K562 (cell line): ENCODE data around the gene WDR13. TPM values are rescaled to one million over a fixed set of nuclear protein-coding genes. Genes with fewer than 3 reads are reported as not detected.

ENCODE experiments used
- ATAC-seq: fragments of 200-7000 bp; cut with Tn5 transposase; 3 replicates; pipeline ENCODE4 v1.9.1; 2020; ENCODE audit warnings: moderate library complexity
- BruUV-seq: library from RNA; stranded (reverse); fragments of 400-500 nt; replicated peaks from 2 replicates; lab custom pipeline; 2021; lab: Mats Ljungman, UMichigan
- CTCF ChIA-PET: fragments of 300-600 bp; formaldehyde crosslinking; extraction: SDS; loops from one replicate; lab custom pipeline; 2021; ENCODE audit warnings: low intra/inter-chr PET ratio; lab: Yijun Ruan, JAX
- POLR2A ChIA-PET: fragments of 300-600, 350-650 bp; sonication (Branson Sonifier 250); formaldehyde crosslinking; extraction: SDS; loops from one replicate; lab custom pipeline; 2021; ENCODE audit warnings: antibody characterized with exemption, inconsistent platforms; lab: Yijun Ruan, JAX
- DNase-seq, 4 experiments: peaks; one replicate each; pipeline versions ENCODE4 v3.0.0 to v3.0.0-alpha.2; 2011 to 2018; ENCODE audit warnings: low spot score in 3 of 4, mixed read lengths in 3 of 4; ENCODE audit errors: extremely low read depth in 1 of 4
- FAIRE-seq: peaks from 2 replicates; lab custom pipeline; 2011; peaks lifted over from hg19 to GRCh38; lab: Jason Lieb, UNC
- H2AFZ ChIP-seq: 2 replicates; pipeline ENCODE4 v1.6.0; 2011; ENCODE audit warnings: low read depth, low read length, control low read depth, inconsistent platforms
- H3K27ac ChIP-seq: fragments of 200-600 bp; 3 replicates; pipeline ENCODE4 v1.8.0; 2011; ENCODE audit warnings: low read depth, mild to moderate bottlenecking, control low read depth, inconsistent platforms, low read length, moderate library complexity, mixed read lengths; ENCODE audit errors: extremely low read depth
- H3K27me3 ChIP-seq, 2 experiments: fragments of 300-600 bp in 1 of 2; 2 replicates in 1 of 2; 3 replicates in 1 of 2; pipeline versions ENCODE4 v1.6.0 to v1.8.0; 2011; ENCODE audit warnings: inconsistent platforms in 2 of 2, low read length in 2 of 2, mild to moderate bottlenecking in 1 of 2, mixed read lengths in 1 of 2, moderate library complexity in 1 of 2; ENCODE audit not compliant: control insufficient read depth in 2 of 2, insufficient read depth in 2 of 2
- H3K36me3 ChIP-seq: fragments of 300-600 bp; 3 replicates; pipeline ENCODE4 v1.8.0; 2011; ENCODE audit warnings: mild to moderate bottlenecking, low read length, inconsistent platforms; ENCODE audit not compliant: control insufficient read depth, insufficient read depth
- H3K4me1 ChIP-seq, 2 experiments: fragments of 200-600 bp in 1 of 2; replicated peaks in 1 of 2; 2 replicates in 1 of 2; 3 replicates in 1 of 2; pipeline versions ENCODE4 v1.5.1 to v1.8.0; 2011; ENCODE audit warnings: inconsistent platforms in 2 of 2, low read length in 2 of 2, mild to moderate bottlenecking in 1 of 2, mixed read lengths in 1 of 2, moderate library complexity in 1 of 2; ENCODE audit not compliant: control insufficient read depth in 2 of 2, insufficient read depth in 2 of 2
- H3K4me2 ChIP-seq: 2 replicates; pipeline ENCODE4 v1.6.1; 2011; ENCODE audit warnings: low read length, control low read depth, inconsistent platforms, mixed read lengths; ENCODE audit not compliant: insufficient read depth
- H3K4me3 ChIP-seq: fragments of 200-600 bp; sonication (generic), shearing (Covaris generic); 2 replicates; pipeline ENCODE4 v1.5.1; 2016; ENCODE audit warnings: control low read depth, inconsistent platforms
- H3K79me2 ChIP-seq: fragments of 200-600 bp; 3 replicates; pipeline ENCODE4 v1.8.0; 2011; ENCODE audit warnings: low read length, inconsistent platforms; ENCODE audit not compliant: control insufficient read depth, insufficient read depth
- H3K9ac ChIP-seq, 2 experiments: 2 replicates each; pipeline versions ENCODE4 v1.6.0 to v1.6.1; 2011; ENCODE audit warnings: low read depth in 2 of 2, low read length in 2 of 2, control low read depth in 1 of 2, inconsistent platforms in 1 of 2, mild to moderate bottlenecking in 1 of 2, mixed read lengths in 1 of 2; ENCODE audit not compliant: insufficient read depth in 1 of 2
- H3K9me1 ChIP-seq: one replicate; pipeline ENCODE4 v1.6.0; 2011; ENCODE audit warnings: inconsistent platforms, mild to moderate bottlenecking, low read length, moderate library complexity; ENCODE audit not compliant: control insufficient read depth, insufficient read depth
- H3K9me3 ChIP-seq: replicated peaks from 2 replicates; pipeline ENCODE4 v1.5.1; 2011; ENCODE audit warnings: low read depth, low read length, inconsistent platforms; ENCODE audit not compliant: control insufficient read depth, insufficient read depth
- H4K20me1 ChIP-seq: replicated peaks from 2 replicates; pipeline ENCODE4 v1.6.1; 2011; ENCODE audit warnings: low read length, inconsistent platforms, mixed read lengths; ENCODE audit not compliant: control insufficient read depth, insufficient read depth
- CHD2 ChIP-seq: IDR thresholded peaks from 2 replicates; pipeline ENCODE4 v1.6.1; 2011; ENCODE audit warnings: low read depth, low read length
- KLF10 ChIP-seq: fragments of 250-450 bp; sonication (Bioruptor Pico); IDR thresholded peaks from 2 replicates; pipeline ENCODE4 v1.6.1; 2021; ENCODE audit warnings: matching md5 sums
- MEIS2 ChIP-seq: fragments of 450-650 bp; IDR thresholded peaks from 2 replicates; pipeline ENCODE4 v1.6.1; 2014; ENCODE audit warnings: mild to moderate bottlenecking; ENCODE audit not compliant: partially characterized antibody
- MTA2 ChIP-seq: fragments of 450-650 bp; IDR thresholded peaks from 2 replicates; pipeline ENCODE4 v1.6.1; 2016; ENCODE audit warnings: low read depth
- MYC ChIP-seq, 2 experiments: fragments of 250-450 bp in 1 of 2; sonication (Bioruptor Pico) in 1 of 2; IDR thresholded peaks; 2 replicates each; pipeline versions ENCODE4 v1.5.1 to v1.6.1; 2012 to 2021; ENCODE audit warnings: low read depth in 2 of 2, borderline replicate concordance in 1 of 2, improper control_type of control experiment in 1 of 2, low read length in 1 of 2, mild to moderate bottlenecking in 1 of 2, moderate library complexity in 1 of 2
- PML ChIP-seq: IDR thresholded peaks from 2 replicates; pipeline ENCODE4 v1.6.1; 2012; ENCODE audit warnings: low read length, inconsistent platforms
- ZFP30 ChIP-seq: fragments of 250-450 bp; sonication (Bioruptor Pico); IDR thresholded peaks from 2 replicates; pipeline ENCODE4 v1.8.0; 2022; ENCODE audit warnings: moderate library complexity, mild to moderate bottlenecking, inconsistent platforms, borderline replicate concordance
- ZNF431 ChIP-seq: sonication (generic); formaldehyde crosslinking; IDR thresholded peaks from 2 replicates; pipeline ENCODE4 v1.8.0; 2022; ENCODE audit warnings: mild to moderate bottlenecking, missing genetic modification reagents
- ZZZ3 ChIP-seq: fragments of 450-650 bp; IDR thresholded peaks from 2 replicates; pipeline ENCODE4 v1.6.1; 2016; ENCODE audit warnings: antibody characterized with exemption, mild to moderate bottlenecking, moderate library complexity
- whole genome bisulfite sequencing: fragments of 100-300 bp; shearing (Covaris generic); methylation state at CpG from one replicate; pipeline ENCODE4 v1.1.6; 2016; ENCODE audit warnings: low coverage, mixed read lengths; ENCODE audit not compliant: insufficient coverage; ENCODE audit errors: missing lambda C conversion rate; 5-methylcytosine and 5-hydroxymethylcytosine counted together
- in situ Hi-C: fragments of 300-500 bp; cut with MboI; formaldehyde crosslinking; loops from 4 replicates; pipeline ENCODE4 v1.15.0; 2018; ENCODE audit warnings: inconsistent platforms, mixed read lengths
- intact Hi-C: fragments of 100-400 bp; cut with micrococcal nuclease; formaldehyde crosslinking; loops from 2 replicates; pipeline ENCODE4 v1.14.2; 2022
- polyA plus RNA-seq, 8 experiments: library from polyadenylated mRNA; depleted of rRNA in 4 of 8; stranded (reverse) in 5 of 8; unstranded in 3 of 8; fragments of >200 nt; fragmentation: Nextera tagmentation in 2 of 8; fragmentation: Illumina TruSeq in 1 of 8; extraction: Ambion mirVana in 2 of 8; extraction: Trizol in 1 of 8; gene quantifications; 2 replicates each; pipeline versions ENCODE4 v1.2.1 to v1.2.3, GENCODE V29; 2011 to 2014; ENCODE audit warnings: inconsistent platforms in 1 of 8, missing spikeins in 1 of 8
- total RNA-seq, 7 experiments: library from RNA; depleted of rRNA in 6 of 7; stranded (reverse); fragments of >200 nt in 6 of 7; fragmentation: Illumina TruSeq in 2 of 7; extraction: Trizol in 2 of 7; gene quantifications; 2 replicates each; pipeline versions ENCODE4 v1.2.1 to v1.2.3, GENCODE V29; 2011 to 2021; ENCODE audit warnings: low replicate concordance in 1 of 7
- TF ChIP-seq, protein P1 (sequence below): fragments of 250-450 bp; sonication (Bioruptor Pico); IDR thresholded peaks from 2 replicates; pipeline ENCODE4 v1.6.1; 2021; ENCODE audit warnings: mild to moderate bottlenecking
- TF ChIP-seq, protein P2 (sequence below): fragments of 450-650 bp; formaldehyde crosslinking; IDR thresholded peaks from 2 replicates; pipeline ENCODE4 v1.4.0; 2022; ENCODE audit warnings: mild to moderate bottlenecking, moderate library complexity

The WDR13 gene
- total and polyA plus RNA-seq, 9 of the 15 experiments (the other 6 are each of a cell fraction or from before 2014, with no cell fraction given) = 7.4 to 70.5 (median 31.4) TPM

DNA sequence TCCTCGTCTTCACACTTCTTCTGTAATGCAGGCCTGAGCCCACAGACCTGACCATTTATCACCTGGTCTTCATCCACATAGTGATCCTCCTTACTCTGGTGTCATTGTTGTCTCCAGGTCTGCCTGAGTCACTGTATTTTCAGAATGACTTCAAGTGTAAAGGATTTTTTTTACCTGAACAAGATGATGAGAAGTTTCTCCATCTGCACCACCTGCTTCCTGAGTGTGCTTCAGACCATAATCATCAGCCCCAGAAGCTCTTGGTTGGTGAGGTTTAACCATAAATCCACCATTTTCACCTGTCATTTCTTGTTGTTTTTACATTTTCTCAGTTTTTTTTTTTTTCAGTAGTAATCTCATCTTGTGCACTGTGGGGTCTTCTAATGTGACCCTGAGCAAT is 39.0 kb downstream of the WDR13 start:
- H3K36me3 ChIP-seq = no peaks in the 10 kb centered on the region
- ChIA-PET POLR2A (interaction anchor here (0.6 kb wide), 1 partner anchor 460 kb away, joined by 3 read pairs; no protein-coding TSS in a partner anchor), CTCF (no interaction called here)
- peaks cover 9 to 15% of the 10 kb centered on the region in 2 experiments; a peak in 4 of 5 replicates for H3K4me1 ChIP-seq
- no peaks in the 10 kb centered on the region for H3K9me3 ChIP-seq
- no peaks in the 10 kb centered on the region for H3K9me1 ChIP-seq
- H2AFZ ChIP-seq = no peak overlapping the region
- H3K27me3 ChIP-seq = no peaks in the 10 kb centered on the region
- no peak overlapping the region for H3K27ac ChIP-seq
- FAIRE-seq (no peak), ATAC-seq (no peak)
- H3K79me2 ChIP-seq = no peaks in the 10 kb centered on the region
- H3K4me3 ChIP-seq = no peak overlapping the region
- BruUV-seq = no TSS peak
- no peaks in the 10 kb centered on the region for H4K20me1 ChIP-seq
- in situ Hi-C loops = loop anchor here (25.0 kb wide), 3 partner anchors 1276 to 1951 kb away; partner anchors contain the start of genes AKAP4, CCNB3 and CLCN5
- WGBS = 78% methylated on average over 1 of the region's 1 CpG
- intact Hi-C loops = loop anchor here (10.0 kb wide), 1 partner anchor 278 kb away; the partner anchor contains the start of genes PIM2 and SLC35A2
- no peak for TF ChIP-seq MYC (IDR thresholded peaks at IDR 0.05; ENCODE audit: low read depth, low read length)
- no peak for TF ChIP-seq MYC (CRISPR knock-in tag; IDR thresholded peaks at IDR 0.05; ENCODE audit: borderline replicate concordance, low read depth)
- TF ChIP-seq, protein P1, sequence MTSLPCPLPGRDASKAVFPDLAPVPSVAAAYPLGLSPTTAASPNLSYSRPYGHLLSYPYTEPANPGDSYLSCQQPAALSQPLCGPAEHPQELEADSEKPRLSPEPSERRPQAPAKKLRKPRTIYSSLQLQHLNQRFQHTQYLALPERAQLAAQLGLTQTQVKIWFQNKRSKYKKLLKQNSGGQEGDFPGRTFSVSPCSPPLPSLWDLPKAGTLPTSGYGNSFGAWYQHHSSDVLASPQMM (CRISPR knock-in tag) = no peak
- no peak for TF ChIP-seq MTA2
- no peak for TF ChIP-seq MEIS2
- TF ChIP-seq CHD2 = no peak
- no peak for TF ChIP-seq ZFP30 (CRISPR knock-in tag)
- no peak for TF ChIP-seq ZZZ3
- no peak for TF ChIP-seq ZNF431
- no peak for TF ChIP-seq PML
- TF ChIP-seq, protein P2, sequence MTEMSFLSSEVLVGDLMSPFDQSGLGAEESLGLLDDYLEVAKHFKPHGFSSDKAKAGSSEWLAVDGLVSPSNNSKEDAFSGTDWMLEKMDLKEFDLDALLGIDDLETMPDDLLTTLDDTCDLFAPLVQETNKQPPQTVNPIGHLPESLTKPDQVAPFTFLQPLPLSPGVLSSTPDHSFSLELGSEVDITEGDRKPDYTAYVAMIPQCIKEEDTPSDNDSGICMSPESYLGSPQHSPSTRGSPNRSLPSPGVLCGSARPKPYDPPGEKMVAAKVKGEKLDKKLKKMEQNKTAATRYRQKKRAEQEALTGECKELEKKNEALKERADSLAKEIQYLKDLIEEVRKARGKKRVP (CRISPR knock-in tag) = no peak
- TF ChIP-seq KLF10 = no peak
- TF ChIP-seq, all 486 proteins: peak for 0
- Histone ChIP-seq H3K4me2 (no peak overlapping the region), H3K9ac (no peak overlapping the region)
- DNase-seq = no peak
